HG02623 (cell line): ENCODE results near the gene WNK2.

Experiments
- ATAC-seq: cut with Tn5 transposase; IDR thresholded peaks from one replicate; pipeline ENCODE4 v1.9.1; 2021; ENCODE audit warnings: moderate library complexity; ENCODE audit not compliant: unreplicated experiment

The WNK2 gene

DNA sequence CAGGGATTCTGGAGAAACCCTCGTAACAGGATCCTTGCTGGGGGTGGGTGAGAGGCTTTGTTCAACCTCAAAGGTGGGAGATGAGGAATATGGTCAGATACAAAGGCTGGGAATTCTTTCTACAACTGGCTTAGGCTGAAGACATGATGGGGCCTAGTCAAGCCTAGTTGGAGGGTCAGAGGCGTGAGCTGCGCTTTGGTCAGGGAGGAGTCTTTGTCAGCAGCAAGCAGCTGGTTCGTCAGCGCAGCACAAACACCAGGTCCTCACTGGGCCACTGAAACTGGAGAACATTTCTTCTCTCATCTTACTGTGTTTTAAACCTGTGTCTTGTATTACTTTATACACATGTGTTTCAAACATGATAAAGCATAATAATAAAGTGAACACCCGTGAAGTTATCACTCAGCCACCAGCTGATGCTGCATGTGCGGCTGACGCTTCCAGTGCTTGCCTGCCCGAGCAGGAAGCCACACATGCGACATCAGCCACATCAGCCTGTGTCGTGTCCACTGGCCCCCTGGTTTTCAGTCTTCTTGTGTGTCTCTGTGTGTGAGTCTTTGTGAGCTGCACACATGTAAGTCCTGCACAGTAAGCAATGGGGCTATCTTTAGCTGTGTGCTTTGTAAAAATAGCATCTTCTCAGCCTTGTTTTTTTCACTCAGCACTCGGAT is 81.5 kb downstream of the WNK2 start:
- no peak for ATAC-seq

DNA sequence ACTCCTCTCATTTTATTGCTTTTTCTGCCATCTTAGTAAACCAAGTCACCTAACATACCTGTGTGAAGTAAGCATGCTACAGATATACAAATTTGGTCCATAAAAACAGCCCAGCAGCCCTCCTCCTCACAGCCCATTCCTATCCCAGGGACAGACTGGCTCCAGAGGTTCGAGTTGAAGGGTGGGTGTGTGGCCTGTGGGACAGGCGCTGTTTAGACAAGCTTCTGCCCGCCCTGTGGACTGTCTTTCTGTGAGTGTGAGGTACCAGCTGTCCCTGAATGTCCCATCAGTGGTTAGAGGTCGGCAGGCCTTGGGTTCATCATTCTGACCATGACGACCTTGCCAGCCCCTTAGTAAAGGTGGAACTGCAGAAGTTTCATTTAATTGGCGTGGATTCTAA is 82.0 kb downstream of the WNK2 start:
- no peak for ATAC-seq

DNA sequence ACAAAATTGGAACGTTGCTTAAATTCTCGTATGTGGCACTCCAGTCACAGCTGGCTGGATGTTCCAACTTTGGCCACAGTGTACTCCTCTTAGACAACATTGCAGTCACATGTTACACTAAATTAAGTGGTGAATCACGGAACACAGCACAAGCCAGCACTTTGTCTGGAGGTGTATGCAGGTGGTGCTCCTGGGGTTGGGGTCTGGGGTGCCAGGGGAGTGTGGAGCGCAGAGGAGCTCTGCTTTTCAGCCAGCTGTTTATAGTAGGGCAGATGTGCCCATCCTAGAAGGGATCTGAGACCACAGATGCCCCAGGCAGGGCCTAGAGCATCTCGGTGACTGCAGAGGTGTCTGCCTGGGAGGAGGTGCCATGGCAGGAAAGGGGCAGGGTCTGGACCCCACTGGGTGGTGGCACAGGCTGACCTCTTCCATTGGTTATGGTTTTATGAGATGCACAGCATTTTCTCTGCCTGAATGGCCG is 82.6 kb downstream of the WNK2 start:
- ATAC-seq = no peak

DNA sequence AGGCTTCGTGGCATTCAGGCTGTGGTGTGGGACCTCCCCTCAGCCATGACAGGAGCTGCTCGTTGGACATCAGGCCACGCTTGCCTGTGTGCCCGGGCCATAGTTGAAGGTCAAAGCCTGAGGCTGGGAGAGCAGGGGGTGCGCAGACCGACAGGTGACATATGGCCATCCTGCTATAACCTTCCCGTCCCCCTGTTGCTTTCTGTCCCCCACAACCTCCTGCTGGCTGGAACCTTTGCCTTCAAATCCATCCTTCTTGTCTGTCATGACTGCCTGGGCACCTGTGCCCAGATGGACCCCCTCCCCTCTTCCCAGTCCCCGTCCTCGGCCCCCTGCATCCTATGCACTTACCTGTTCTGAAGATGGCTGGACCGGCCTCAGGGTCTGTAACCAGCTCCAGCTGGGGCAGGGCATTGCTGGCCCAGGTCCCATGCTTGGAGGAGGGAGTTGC is 83.2 kb downstream of the WNK2 start:
- no peak for ATAC-seq

DNA sequence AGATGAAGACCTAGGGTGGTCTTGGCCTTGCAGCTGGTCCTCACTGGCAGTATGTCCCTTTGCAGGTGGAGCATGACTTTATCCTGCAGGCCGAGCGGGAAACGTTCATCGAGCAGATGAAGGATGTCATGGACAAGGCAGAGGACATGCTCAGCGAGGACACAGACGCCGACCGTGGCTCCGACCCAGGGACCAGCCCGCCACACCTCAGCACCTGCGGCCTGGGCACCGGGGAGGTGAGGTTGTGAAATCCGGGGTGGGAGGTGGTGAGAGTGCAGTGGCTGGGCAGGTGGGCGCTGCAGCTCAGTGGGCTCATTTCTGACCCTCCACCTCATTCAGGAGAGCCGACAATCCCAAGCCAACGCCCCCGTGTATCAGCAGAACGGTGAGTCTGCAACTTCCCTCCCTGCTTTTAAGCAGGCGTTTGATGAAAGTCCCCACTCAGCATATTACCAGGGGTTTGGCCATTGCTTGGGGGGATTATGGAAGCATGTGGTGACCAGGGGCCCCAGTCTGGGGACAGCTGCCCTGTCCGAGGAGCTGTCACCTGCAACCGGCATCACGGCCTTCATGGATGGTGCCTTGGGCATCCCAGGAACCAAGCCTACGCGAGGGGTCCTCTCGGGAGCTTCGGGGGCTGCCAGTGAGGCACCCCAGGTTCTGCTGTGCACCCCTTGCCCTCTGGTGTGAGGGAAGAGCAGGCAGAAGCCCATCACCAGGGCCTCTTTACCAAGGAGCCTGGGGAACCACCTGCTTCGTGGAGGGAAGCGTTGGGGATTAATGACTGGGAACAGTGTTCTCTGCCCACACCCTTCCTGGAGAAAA is 84.0 kb downstream of the WNK2 start:
- ATAC-seq = no peak

DNA sequence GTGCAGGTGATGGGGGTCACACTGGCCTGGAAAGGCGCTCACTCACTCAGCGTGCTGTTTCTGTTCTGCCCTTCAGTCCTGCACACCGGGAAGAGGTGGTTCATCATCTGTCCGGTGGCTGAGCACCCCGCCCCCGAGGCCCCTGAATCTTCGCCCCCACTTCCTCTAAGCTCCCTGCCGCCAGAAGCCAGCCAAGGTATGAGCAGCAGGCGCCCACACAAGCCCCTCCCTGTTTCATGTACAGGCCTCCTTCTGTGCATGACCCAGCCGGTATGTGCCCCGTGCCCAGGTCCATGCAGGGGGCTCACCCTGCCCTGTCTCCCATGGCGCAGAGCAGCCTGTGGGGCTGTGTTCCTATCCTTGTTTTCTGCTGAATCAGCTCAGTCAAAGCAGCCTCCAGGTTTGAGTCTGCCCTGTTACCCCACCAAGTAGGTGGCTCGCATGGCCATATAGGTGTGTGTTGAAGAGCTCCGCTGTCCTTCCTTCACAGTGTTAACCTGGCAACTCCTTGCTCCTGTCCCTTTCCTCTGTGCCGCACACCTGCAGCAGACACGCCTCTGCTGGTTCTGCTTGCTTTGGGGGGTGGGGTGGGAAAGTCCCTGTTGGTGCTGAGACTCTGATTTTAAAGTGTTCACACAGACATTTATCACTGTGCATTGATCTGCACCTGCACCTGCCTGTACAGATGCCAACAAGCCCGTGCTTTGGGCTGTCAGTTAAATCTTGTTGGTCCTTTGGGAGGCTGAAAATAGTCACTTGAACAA is 84.8 kb downstream of the WNK2 start:
- peak; percentile 47 for ATAC-seq

DNA sequence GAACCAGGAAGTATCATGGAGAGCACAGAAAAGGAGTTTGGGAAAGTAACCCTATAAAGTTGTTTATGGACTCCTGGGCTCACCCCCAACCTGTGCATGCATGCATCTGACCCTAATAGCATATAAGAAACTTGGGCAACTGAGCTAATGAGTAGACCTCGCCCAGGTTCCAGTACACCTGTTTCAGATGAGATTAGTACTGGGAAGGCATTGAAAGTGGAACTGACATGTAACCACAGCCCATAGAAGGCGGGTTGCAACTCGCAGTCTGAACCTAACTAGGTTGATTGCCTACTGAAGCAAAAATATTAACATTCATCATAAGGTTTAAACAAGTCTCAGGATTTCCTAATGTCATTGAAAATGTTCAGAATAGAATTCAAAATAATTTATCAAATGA is 87.0 kb downstream of the WNK2 start:
- ATAC-seq = no peak

DNA sequence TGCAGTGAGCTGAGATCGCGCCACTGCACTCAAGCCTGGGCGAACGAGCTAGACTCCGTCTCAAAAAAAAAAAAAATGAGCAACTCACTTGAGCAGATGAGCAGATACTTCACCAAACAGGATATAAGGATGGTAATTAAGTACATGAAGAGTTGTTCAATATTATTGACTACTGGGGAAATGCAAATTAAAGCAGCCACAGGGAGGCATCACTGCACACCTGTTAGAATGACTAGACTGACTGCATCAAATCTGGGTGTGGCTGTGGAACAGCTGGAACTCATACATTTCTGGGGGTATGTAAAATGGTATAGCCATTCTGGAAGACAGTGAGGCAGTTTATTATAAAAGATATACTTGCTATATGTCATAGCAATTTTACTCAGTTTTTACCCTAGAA is 93.0 kb downstream of the WNK2 start:
- ATAC-seq = no peak

DNA sequence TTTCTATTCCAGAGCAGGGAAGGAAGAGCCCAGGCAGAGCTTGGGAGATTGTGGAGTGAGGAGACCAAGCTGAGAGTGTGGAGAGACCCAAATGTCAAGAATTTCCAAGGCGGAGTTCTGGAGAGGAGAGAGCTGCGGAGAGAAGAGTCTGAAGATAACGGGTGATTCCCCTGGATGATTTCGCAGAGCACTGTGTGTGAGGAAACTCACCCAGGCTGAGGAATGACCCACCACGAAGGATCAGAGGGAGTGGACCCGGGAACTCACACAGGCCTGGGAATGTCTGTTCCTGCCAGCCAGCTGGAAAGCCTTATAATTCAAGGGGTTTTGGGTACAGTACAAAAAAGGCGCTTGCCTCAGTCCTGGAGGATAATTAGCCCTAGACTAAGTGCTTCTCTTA is 94.2 kb downstream of the WNK2 start:
- no peak for ATAC-seq

DNA sequence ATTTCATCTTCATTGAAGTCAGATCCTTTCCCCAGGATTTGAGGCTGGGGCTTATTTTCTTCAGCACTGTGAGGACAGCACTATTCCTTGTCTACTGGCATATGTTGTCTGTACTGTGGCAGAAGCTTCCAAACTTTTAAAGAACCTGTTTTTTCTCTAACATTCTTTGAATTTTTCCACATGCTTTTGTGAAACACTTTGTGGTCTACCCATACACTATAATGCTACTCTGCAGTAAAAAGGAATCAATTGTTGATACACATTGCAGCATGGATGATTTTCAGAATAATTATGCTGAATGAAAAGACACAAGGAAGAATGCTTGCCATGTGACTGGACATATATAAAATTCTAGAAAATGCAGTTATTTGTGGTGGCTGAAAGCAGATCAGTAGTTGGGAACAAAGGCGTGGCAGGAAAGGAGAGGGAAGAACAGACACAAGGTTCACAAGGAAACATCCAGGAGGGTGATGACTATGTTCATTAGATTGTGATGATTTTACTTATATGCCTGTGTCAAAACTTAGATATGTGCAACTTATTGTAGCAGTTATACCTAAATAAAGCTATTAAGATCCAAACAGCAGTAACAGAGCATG is 96.8 kb downstream of the WNK2 start:
- ATAC-seq = no peak

DNA sequence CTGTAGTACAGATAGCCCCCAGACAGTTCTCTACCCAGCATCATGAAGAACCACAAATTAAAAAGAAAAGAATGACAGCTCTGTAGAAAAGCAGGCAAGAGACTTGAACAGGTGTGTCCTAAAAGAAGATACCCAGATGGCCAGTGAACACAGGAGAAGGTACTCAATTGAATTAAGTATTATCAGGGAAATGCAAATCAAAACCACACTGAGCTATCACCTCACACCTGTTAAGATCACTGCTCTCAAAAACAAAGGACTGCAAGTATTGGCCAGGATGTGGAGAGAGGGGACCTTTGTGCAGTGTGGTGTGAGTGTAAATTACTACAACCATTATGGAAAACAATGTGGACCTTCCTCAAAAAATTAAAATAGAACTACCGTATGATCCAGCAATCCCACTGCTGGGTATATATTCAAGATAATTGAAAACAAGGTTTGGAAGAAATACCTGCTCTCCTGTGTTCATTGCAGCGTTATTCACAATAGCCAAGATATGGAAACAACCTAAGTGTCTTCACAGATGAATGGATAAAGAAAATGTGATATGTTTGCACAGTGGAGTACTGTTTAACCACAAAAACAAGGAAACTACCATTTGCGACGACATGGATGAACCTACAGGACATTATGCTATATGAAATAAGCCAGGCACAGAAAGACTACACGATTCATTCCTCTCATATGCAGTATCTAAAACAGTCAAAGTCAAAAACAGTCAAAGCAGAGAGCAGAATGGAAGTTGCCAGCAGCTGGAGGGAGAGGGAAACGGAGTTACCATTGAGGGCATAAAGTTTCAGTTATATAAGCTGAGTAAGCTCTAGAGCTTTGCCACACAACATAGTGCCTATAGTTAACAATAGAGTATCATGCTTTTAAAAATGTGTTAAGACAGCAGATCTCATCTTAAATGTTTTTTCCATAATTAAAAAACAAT is 102.6 kb downstream of the WNK2 start:
- ATAC-seq = no peak

DNA sequence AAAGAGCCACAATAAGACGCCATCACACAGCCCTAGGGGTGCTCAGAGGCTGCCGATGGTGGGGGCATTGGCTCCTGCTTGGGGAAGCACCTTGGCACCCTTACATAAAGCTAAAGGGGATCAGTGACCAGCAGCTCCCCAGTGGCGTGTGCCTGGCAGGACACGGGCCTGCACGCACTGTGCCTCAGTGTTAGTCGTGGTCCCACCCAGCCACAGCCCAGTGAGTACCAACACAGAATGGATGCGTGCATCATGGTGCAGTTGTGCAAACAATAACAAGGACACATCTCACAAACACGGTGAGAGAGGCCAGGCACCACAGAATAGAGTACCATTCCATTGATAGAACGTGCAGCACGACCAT is 103.2 kb downstream of the WNK2 start:
- no peak for ATAC-seq

DNA sequence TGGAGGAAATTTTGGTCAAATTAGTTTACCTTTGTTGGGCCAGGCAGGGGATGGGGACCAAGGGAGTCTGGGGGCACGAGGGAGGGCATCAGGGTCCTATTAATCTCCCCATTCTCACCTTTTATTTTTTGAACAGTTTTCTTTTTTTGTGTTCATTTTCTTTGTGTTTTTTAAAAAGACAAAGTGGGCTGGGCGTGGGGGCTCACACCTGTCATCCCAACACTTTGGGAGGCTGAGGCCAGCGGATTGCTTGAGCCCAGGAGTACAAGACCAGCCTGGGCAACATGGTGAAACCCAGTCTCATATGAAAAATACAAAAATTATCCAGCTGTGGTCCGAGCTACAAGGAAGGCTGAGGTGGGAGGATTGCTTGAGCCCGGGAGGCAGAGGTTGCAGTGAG is 103.7 kb downstream of the WNK2 start:
- ATAC-seq = no peak

DNA sequence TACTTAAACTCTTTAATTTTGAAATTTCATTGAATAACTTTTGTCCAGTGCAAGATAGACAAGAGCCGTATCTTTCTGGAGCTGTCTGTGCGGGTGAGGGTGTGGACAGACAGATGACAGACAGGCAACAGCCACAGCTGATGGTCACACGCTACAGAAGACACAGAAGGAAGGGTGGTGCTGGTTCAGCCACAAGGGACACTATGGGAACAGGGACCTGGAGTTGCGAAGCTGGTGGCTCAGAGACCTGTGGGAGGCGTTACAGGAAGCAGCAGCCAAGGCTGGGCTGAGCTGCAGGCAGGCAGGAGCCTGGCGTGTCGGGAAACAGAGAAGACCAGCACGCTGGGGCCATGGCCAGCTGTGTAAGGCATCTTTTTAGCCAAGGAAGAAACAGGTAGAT is 104.4 kb downstream of the WNK2 start:
- no peak for ATAC-seq

DNA sequence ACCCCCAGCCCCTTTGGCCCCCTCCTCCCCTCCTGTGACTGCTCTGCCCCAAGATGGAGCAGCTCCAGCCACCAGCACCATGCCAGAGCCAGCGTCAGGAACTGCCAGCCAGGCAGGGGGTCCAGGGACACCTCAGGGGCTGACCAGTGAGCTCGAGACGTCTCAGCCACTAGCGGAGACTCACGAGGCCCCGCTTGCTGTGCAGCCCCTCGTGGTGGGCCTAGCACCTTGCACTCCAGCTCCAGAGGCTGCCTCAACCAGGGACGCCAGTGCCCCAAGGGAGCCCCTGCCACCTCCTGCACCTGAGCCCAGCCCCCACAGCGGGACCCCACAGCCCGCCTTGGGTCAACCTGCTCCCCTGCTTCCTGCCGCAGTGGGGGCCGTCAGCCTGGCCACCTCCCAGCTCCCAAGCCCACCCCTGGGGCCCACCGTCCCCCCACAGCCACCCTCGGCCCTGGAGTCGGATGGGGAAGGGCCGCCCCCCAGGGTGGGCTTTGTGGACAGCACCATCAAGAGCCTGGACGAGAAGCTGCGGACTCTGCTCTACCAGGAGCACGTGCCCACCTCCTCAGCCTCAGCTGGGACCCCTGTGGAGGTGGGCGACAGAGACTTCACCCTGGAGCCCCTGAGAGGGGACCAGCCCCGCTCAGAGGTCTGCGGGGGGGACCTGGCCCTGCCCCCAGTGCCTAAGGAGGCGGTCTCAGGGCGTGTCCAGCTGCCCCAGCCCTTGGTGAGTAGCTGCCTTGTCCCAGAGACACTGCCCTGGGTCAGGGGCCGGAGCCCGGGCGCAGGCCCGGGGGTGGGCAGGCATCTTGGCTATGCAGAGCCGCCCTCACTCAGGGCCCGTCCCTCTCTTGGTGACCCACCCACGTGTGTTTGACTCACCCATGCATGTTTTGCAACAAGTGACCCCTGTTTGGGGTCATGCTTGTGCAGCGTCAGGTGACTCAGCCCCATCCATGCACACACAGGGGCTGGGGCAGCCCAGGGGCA is 105.2 kb downstream of the WNK2 start:
- ATAC-seq = no peak

DNA sequence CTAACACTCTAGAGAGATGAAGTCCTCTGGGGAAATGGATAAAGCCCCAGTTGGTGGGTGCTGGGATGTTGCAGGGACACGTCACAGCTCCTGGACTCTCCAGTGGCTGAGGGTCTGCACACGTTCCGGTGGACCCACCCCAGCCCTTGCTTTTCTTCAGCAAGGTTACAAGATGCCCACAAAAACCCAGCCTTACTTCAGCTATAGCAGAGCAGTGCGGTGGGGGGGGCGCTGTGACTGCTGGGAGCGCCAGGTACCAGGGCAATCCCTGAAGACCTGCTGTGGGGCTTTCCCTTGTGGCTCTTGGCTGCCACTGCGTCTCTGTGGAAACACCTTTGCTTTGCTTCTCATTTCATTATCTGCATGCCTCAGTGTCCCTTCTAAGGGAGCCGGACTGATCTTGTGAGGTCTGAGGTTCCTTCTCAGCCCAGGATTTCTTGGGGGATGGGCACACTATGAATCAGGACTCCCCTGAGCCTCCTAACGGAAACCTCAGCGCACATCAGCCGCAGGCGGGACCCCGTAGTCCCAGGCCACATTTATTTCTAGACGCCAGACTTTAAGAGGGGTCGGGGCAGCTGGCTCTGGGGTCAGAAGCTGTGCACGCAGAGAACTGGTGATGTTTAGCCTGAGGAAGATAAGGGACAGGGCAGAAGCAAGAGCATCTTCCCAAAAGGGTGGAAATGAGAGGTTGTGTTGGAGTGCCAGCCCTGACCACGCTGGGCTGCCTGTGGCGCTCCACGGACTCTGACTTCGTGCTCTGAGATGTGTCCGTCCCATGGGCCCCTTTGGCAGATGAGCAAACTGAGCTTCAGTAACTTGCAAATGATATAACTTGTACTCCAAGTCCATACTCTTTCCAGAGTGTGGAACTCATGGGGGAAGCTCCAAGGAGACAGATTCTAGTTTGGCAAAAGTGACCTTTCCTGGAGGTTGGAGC is 106.8 kb downstream of the WNK2 start:
- ATAC-seq = no peak

DNA sequence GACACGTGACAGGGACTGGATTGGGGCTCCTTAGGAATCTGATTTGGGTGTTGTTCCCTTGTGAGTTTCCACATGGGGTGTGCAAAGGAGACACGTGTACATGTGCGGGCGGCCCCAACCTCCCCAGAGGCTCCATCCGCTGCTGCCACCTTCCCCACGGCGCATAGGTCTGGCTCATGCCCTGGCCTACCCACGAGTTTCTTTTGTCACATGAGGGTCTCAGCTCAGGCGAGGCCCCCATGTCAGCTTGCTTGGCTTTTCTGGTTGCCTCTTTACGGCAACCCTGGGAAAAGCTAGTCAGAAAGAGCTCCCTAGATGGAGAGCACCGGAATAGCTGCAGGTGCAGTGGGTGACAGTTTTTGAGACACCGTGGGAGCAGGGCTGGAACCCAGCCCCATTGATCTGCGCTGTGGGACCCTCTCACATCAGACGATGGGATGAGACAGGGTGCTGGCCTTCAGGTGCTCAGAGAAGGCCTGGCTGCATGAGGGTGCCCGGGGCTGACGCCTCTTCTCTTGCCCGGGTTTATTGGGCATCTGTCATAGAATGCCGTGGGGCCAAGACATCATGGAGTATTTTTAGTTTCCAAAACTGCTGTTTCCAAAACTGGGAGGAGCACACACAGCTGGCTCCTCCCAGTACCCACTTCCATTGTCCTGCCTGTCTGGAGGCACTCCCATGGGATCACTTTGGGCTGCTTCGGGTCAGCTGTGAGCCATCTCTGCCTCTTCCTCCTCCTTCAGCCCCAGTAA is 107.8 kb downstream of the WNK2 start:
- ATAC-seq = no peak
